ENCODE data around the gene TOR4A.

DNA sequence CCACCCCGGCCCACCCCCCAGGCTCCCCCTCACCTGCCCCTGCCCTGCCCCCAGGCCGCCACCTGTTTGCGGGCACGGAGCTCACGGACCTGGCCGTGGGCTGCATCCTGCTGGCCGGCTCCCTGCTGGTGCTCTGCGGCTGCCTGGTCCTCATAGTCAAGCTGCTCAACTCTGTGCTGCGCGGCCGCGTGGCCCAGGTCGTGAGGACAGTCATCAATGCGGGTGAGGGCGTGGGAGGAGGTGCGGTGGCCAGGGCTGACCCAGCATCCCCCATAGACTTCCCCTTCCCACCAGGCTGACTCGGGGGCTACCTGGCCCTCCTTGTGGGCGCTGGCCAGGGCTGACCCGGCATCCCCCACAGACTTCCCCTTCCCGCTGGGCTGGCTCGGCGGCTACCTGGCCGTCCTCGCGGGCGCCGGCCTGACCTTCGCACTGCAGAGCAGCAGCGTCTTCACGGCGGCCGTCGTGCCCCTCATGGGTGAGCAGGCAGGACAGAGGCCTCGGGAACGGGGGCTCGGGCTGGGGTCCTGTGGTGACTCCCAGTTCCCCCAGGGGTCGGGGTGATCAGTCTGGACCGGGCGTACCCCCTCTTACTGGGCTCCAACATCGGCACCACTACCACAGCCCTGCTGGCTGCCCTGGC lies 43.4 kb upstream of the TOR4A start:
- TF ChIP-seq EZH2 (IDR thresholded peaks at IDR 0.05; ENCODE audit: insufficient read depth, poor library complexity, severe bottlenecking) (no peak), EZH2phosphoT487 (IDR thresholded peaks at IDR 0.05; ENCODE audit: insufficient read depth, low read depth) (no peak)
